CD14-positive monocyte (primary cell): Measurements from ENCODE around the gene MORN5. TPM values are rescaled to one million over a fixed set of nuclear protein-coding genes. Genes with fewer than 3 reads are reported as not detected.

Experiments
- DNase-seq, 3 donors: peaks; one replicate each; pipeline ENCODE4 v3.0.0-alpha.2; 2011 to 2022
- H2AFZ ChIP-seq: 2 replicates; pipeline ENCODE4 v1.6.0; 2012; ENCODE audit warnings: mild to moderate bottlenecking, low read depth, low read length, inconsistent platforms; ENCODE audit not compliant: insufficient read depth, poor library complexity, severe bottlenecking
- H3K27ac ChIP-seq, 2 donors: 1 replicate in 1 of 2; 2 replicates in 1 of 2; pipeline ENCODE4 v1.5.1; 2012 to 2013; ENCODE audit warnings: low read length in 2 of 2, control low read depth in 1 of 2, inconsistent platforms in 1 of 2, low read depth in 1 of 2, mild to moderate bottlenecking in 1 of 2
- H3K27me3 ChIP-seq, 2 donors: one replicate each; pipeline versions ENCODE4 v1.6.0 to v1.6.1; 2011 to 2013; ENCODE audit warnings: low read length in 2 of 2; ENCODE audit not compliant: control insufficient read depth in 2 of 2, insufficient read depth in 2 of 2
- H3K36me3 ChIP-seq, 2 donors: replicated peaks in 1 of 2; 1 replicate in 1 of 2; 2 replicates in 1 of 2; pipeline versions ENCODE4 v1.5.1 to v1.6.1; 2012 to 2013; ENCODE audit warnings: low read length in 2 of 2, control low read depth in 1 of 2, inconsistent platforms in 1 of 2, mild to moderate bottlenecking in 1 of 2; ENCODE audit not compliant: insufficient read depth in 2 of 2, control insufficient read depth in 1 of 2
- H3K4me1 ChIP-seq, 2 donors: 1 replicate in 1 of 2; 2 replicates in 1 of 2; pipeline versions ENCODE4 v1.5.1 to v1.6.1; 2012 to 2013; ENCODE audit warnings: low read length in 2 of 2, control low read depth in 1 of 2, inconsistent platforms in 1 of 2, mild to moderate bottlenecking in 1 of 2, moderate library complexity in 1 of 2; ENCODE audit not compliant: insufficient read depth in 2 of 2, control insufficient read depth in 1 of 2
- H3K4me2 ChIP-seq: replicated peaks from 2 replicates; pipeline ENCODE3; 2012; ENCODE audit warnings: low read length, moderate library complexity, mild to moderate bottlenecking; ENCODE audit not compliant: poor library complexity, severe bottlenecking; ENCODE audit errors: extremely low read depth
- H3K4me3 ChIP-seq, 3 experiments: fragments of 200-600 bp in 1 of 3; sonication (generic) in 1 of 3; replicated peaks in 1 of 3; 1 replicate in 2 of 3; 2 replicates in 1 of 3; pipeline ENCODE4 v1.5.1; 2011 to 2013; ENCODE audit warnings: low read length in 3 of 3, mild to moderate bottlenecking in 3 of 3, control low read depth in 2 of 3, low read depth in 2 of 3, inconsistent platforms in 1 of 3, moderate library complexity in 1 of 3
- H3K79me2 ChIP-seq: 2 replicates; pipeline ENCODE4 v1.6.0; 2012; ENCODE audit warnings: mild to moderate bottlenecking, control low read depth, inconsistent platforms, low read length, moderate library complexity; ENCODE audit not compliant: insufficient read depth
- H3K9ac ChIP-seq: 2 replicates; pipeline ENCODE4 v1.6.0; 2017; ENCODE audit warnings: low read length, mild to moderate bottlenecking; ENCODE audit not compliant: insufficient read depth, poor library complexity, severe bottlenecking
- H3K9me3 ChIP-seq, 2 donors: replicated peaks in 1 of 2; 1 replicate in 1 of 2; 2 replicates in 1 of 2; pipeline versions ENCODE4 v1.5.1 to v1.6.1; 2012 to 2013; ENCODE audit warnings: low read length in 2 of 2, control low read depth in 1 of 2; ENCODE audit not compliant: control insufficient read depth in 1 of 2, insufficient read depth in 1 of 2
- H4K20me1 ChIP-seq: 2 replicates; pipeline ENCODE4 v1.6.0; 2012; ENCODE audit warnings: mild to moderate bottlenecking, low read length, control low read depth, moderate library complexity; ENCODE audit not compliant: insufficient read depth
- H3K27ac Mint-ChIP-seq, 7 donors: one replicate each; pipeline ENCODE4 v1.8.0; 2020; ENCODE audit warnings: mild to moderate bottlenecking in 7 of 7, mixed read lengths in 7 of 7, moderate library complexity in 6 of 7, inconsistent platforms in 2 of 7
- H3K27me3 Mint-ChIP-seq, 3 donors: one replicate each; pipeline ENCODE4 v1.8.0; 2021 to 2022; ENCODE audit warnings: low read depth in 3 of 3, mild to moderate bottlenecking in 3 of 3, mixed read lengths in 3 of 3, moderate library complexity in 3 of 3, inconsistent platforms in 1 of 3
- H3K36me3 Mint-ChIP-seq, 2 donors: one replicate each; pipeline ENCODE4 v1.8.0; 2020; ENCODE audit warnings: mixed read lengths in 2 of 2, inconsistent platforms in 1 of 2, mild to moderate bottlenecking in 1 of 2
- H3K4me1 Mint-ChIP-seq: one replicate; pipeline ENCODE4 v1.8.0; 2020; ENCODE audit warnings: mild to moderate bottlenecking, mixed read lengths
- H3K4me3 Mint-ChIP-seq, 2 donors: one replicate each; pipeline ENCODE4 v1.8.0; 2020; ENCODE audit warnings: mild to moderate bottlenecking in 2 of 2, mixed read lengths in 2 of 2, moderate library complexity in 1 of 2
- H3K9me3 Mint-ChIP-seq, 7 donors: one replicate each; pipeline ENCODE4 v1.8.0; 2020 to 2022; ENCODE audit warnings: mixed read lengths in 7 of 7, mild to moderate bottlenecking in 6 of 7, moderate library complexity in 6 of 7, inconsistent platforms in 2 of 7
- CTCF ChIP-seq: fragments of 200-600 bp; IDR thresholded peaks from one replicate; pipeline ENCODE4 v1.8.0; 2022; ENCODE audit warnings: antibody characterized with exemption, mild to moderate bottlenecking
- WGBS: methylation state at CpG from one replicate; pipeline ENCODE4 v1.1.5; 2013; ENCODE audit warnings: missing lambda C conversion rate; ENCODE audit not compliant: insufficient coverage; 5-methylcytosine and 5-hydroxymethylcytosine counted together
- intact Hi-C, 2 donors: fragments of 100-400 bp; cut with micrococcal nuclease; formaldehyde crosslinking; loops; one replicate each; pipeline versions ENCODE4 v1.15.0 to v1.15.1; 2023
- polyA plus RNA-seq, 3 donors: library from polyadenylated mRNA; depleted of rRNA in 1 of 3; unstranded in 2 of 3; stranded (reverse) in 1 of 3; fragments of 300-500 nt in 2 of 3; fragments of >200 nt in 1 of 3; fragmentation: Illumina TruSeq in 2 of 3; gene quantifications; 1 replicate in 2 of 3; 2 replicates in 1 of 3; pipeline ENCODE4 v1.2.3, GENCODE V29; 2012 to 2021

Gene MORN5
- polyA plus RNA-seq, 3 donors: not detected

GRCh38 chr9:122131401-122132001 is 28.2 kb upstream of the MORN5 start:
- Histone ChIP-seq H3K36me3 (no peaks in the 10 kb centered on the region), H3K4me1 (peaks cover 3 to 7% of the 10 kb centered on the region in 2 donors), H3K4me3 (no peak overlapping the region), H3K9ac (no peak overlapping the region), H2AFZ (no peak overlapping the region), H3K27me3 (peaks cover 8 to 21% of the 10 kb centered on the region in 2 donors), H3K27ac (no peak overlapping the region), H3K9me3 (no peaks in the 10 kb centered on the region), H4K20me1 (no peaks in the 10 kb centered on the region), H3K4me2 (no peak overlapping the region), H3K79me2 (no peaks in the 10 kb centered on the region)
- intact Hi-C loops: no loop called here
- WGBS: 55% methylated on average over 15 of the region's 21 CpGs
- no peak for TF ChIP-seq CTCF
- Mint-ChIP-seq H3K27me3 (peaks cover 18 to 34% (median 26%) of the 10 kb centered on the region in 3 donors), H3K4me3 (no peak overlapping the region), H3K9me3 (peaks cover 0 to under 1% (median 0%) of the 10 kb centered on the region in 7 donors), H3K27ac (peak overlapping the region in 1 of 7 donors; percentile 16), H3K36me3 (no peaks in the 10 kb centered on the region), H3K4me1 (peaks cover 3% of the 10 kb centered on the region)
- no peak for DNase-seq

- 83% methylated on average over 3 of the region's 4 CpGs for WGBS
- H3K4me2 ChIP-seq: no peak overlapping the region
- H3K79me2 ChIP-seq: no peaks in the 10 kb centered on the region
- Mint-ChIP-seq H3K27me3 (peaks cover 9 to 24% (median 18%) of the 10 kb centered on the region in 3 donors), H3K9me3 (no peaks in the 10 kb centered on the region), H3K27ac (no peak overlapping the region), H3K4me3 (no peak overlapping the region), H3K4me1 (no peaks in the 10 kb centered on the region), H3K36me3 (no peaks in the 10 kb centered on the region)
- no peaks in the 10 kb centered on the region for H3K4me1 ChIP-seq
- no peak overlapping the region for H3K9ac ChIP-seq
- peaks cover 0 to 11% of the 10 kb centered on the region in 2 donors for H3K27me3 ChIP-seq
- no peak for DNase-seq
- intact Hi-C loops: no loop called here
- H3K36me3 ChIP-seq: no peaks in the 10 kb centered on the region
- no peak overlapping the region for H3K27ac ChIP-seq
- no peaks in the 10 kb centered on the region for H3K9me3 ChIP-seq
- H3K4me3 ChIP-seq: no peak overlapping the region
- no peaks in the 10 kb centered on the region for H4K20me1 ChIP-seq
- no peak for TF ChIP-seq CTCF
- H2AFZ ChIP-seq: no peak overlapping the region
These were observed 27.2 kb upstream of the MORN5 start for GRCh38 chr9:122132539-122132938.
